OCI-LY3 (cell line): ENCODE data around the gene RRP12.

Experiments
- EZH2phosphoT487 ChIP-seq: fragments of 200-600 bp; shearing (Covaris generic); IDR thresholded peaks from 2 replicates; pipeline ENCODE4 v1.6.1; 2018; ENCODE audit warnings: antibody characterized with exemption, mixed run types, low read depth
- TF ChIP-seq, protein P1 (sequence below): fragments of 200-600, 300-600 bp; sonication (generic); IDR thresholded peaks from 2 replicates; pipeline ENCODE4 v1.5.1; 2014; ENCODE audit warnings: antibody characterized with exemption, low read length, low read depth

DNA sequence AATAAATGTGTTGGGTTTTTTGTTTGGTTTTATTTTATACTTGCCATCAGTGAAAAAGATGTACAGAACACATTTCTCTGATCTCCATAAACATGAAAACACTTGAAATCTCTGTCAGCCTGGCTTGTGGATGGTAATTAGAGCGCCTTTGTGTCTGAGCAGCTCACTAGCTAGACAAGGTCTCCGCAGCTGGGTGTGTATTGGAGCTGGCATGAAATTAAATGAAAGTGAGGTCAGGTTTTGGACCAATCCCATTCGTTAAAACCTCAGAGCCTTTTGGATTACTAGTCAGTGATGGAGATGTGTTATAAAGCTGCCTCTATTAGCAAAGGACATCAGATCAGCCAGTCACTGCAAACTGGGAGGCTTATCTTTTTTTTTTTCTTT lies 79.3 kb downstream of the RRP12 start:
- TF ChIP-seq EZH2phosphoT487, result no peak
- TF ChIP-seq, protein P1, sequence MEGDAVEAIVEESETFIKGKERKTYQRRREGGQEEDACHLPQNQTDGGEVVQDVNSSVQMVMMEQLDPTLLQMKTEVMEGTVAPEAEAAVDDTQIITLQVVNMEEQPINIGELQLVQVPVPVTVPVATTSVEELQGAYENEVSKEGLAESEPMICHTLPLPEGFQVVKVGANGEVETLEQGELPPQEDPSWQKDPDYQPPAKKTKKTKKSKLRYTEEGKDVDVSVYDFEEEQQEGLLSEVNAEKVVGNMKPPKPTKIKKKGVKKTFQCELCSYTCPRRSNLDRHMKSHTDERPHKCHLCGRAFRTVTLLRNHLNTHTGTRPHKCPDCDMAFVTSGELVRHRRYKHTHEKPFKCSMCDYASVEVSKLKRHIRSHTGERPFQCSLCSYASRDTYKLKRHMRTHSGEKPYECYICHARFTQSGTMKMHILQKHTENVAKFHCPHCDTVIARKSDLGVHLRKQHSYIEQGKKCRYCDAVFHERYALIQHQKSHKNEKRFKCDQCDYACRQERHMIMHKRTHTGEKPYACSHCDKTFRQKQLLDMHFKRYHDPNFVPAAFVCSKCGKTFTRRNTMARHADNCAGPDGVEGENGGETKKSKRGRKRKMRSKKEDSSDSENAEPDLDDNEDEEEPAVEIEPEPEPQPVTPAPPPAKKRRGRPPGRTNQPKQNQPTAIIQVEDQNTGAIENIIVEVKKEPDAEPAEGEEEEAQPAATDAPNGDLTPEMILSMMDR, result no peak
